ENCODE results near the gene BIRC3. TPM values are rescaled to one million over a fixed set of nuclear protein-coding genes. Genes with fewer than 3 reads are reported as not detected.
A peak's percentile ranks its signal among the peaks of the same experiment; 100 is the strongest.

The BIRC3 gene
- 217 and 221 TPM in 2 replicates for total RNA-seq

- intact Hi-C loops (cut with micrococcal nuclease) = loop anchor here (1.0 to 10.0 kb wide), 6 partner anchors 13 to 708 kb away; partner anchors contain the start of gene BIRC2
- peak; percentile 91 for DNase-seq (ENCODE audit: low spot score)
- H3K4me3 Mint-ChIP-seq (ENCODE audit: low read depth) = peak within 1 kb of the TSS; percentile 98
- peak within 1 kb of the TSS; percentile 99 for H3K27ac Mint-ChIP-seq
- no peaks in the 10 kb centered on the region for H3K9me3 Mint-ChIP-seq
- no peaks in the 10 kb centered on the region for H3K27me3 Mint-ChIP-seq (ENCODE audit: low read depth)
- H3K36me3 Mint-ChIP-seq (ENCODE audit: low read depth) = peaks cover 52% of the 10 kb centered on the region
- H3K4me1 Mint-ChIP-seq (ENCODE audit: low read depth) = peaks cover 58% of the 10 kb centered on the region
Measured at GRCh38 chr11:102317099-102317767, at the start of gene BIRC3. BIRC3 (plus strand) TSS chr11:102317484; CDS start chr11:102324510, 7,026 bp downstream.

GRCh38 chr11:102267609-102268008 is 49.7 kb upstream of the BIRC3 start:
- intact Hi-C loops (cut with micrococcal nuclease) = no loop called here
- H3K4me1 Mint-ChIP-seq (ENCODE audit: low read depth) = peaks cover 24% of the 10 kb centered on the region
- H3K9me3 Mint-ChIP-seq = no peaks in the 10 kb centered on the region
- peaks cover 46% of the 10 kb centered on the region for H3K27me3 Mint-ChIP-seq (ENCODE audit: low read depth)
- no peak overlapping the region for H3K27ac Mint-ChIP-seq
- H3K4me3 Mint-ChIP-seq (ENCODE audit: low read depth) = no peak overlapping the region
- DNase-seq (ENCODE audit: low spot score) = no peak
- no peaks in the 10 kb centered on the region for H3K36me3 Mint-ChIP-seq (ENCODE audit: low read depth)

- H3K27me3 Mint-ChIP-seq (ENCODE audit: low read depth) = peaks cover 49% of the 10 kb centered on the region
- no peaks in the 10 kb centered on the region for H3K9me3 Mint-ChIP-seq
- DNase-seq (ENCODE audit: low spot score) = peak; percentile 61
- H3K27ac Mint-ChIP-seq = no peak overlapping the region
- peak overlapping the region; percentile 46 for H3K4me3 Mint-ChIP-seq (ENCODE audit: low read depth)
- intact Hi-C loops (cut with micrococcal nuclease) = no loop called here
- peaks cover 25% of the 10 kb centered on the region for H3K4me1 Mint-ChIP-seq (ENCODE audit: low read depth)
- H3K36me3 Mint-ChIP-seq (ENCODE audit: low read depth) = no peaks in the 10 kb centered on the region
Measured at GRCh38 chr11:102268083-102268984, 49.0 kb upstream of the BIRC3 start.

- Mint-ChIP-seq H3K36me3 (ENCODE audit: low read depth) (no peaks in the 10 kb centered on the region), H3K27ac (no peak overlapping the region), H3K4me1 (ENCODE audit: low read depth) (peaks cover 25% of the 10 kb centered on the region), H3K4me3 (ENCODE audit: low read depth) (peak overlapping the region; percentile 46), H3K27me3 (ENCODE audit: low read depth) (peaks cover 45% of the 10 kb centered on the region), H3K9me3 (no peaks in the 10 kb centered on the region)
- DNase-seq (ENCODE audit: low spot score) = no peak
- intact Hi-C loops (cut with micrococcal nuclease) = no loop called here
Measured at GRCh38 chr11:102268985-102269470, 48.3 kb upstream of the BIRC3 start.

GRCh38 chr11:102269927-102270326 is 47.4 kb upstream of the BIRC3 start:
- peaks cover 48% of the 10 kb centered on the region for H3K27me3 Mint-ChIP-seq (ENCODE audit: low read depth)
- no peaks in the 10 kb centered on the region for H3K9me3 Mint-ChIP-seq
- no peak for DNase-seq (ENCODE audit: low spot score)
- H3K27ac Mint-ChIP-seq = no peak overlapping the region
- intact Hi-C loops (cut with micrococcal nuclease) = no loop called here
- H3K4me3 Mint-ChIP-seq (ENCODE audit: low read depth) = no peak overlapping the region
- no peaks in the 10 kb centered on the region for H3K36me3 Mint-ChIP-seq (ENCODE audit: low read depth)
- H3K4me1 Mint-ChIP-seq (ENCODE audit: low read depth) = peaks cover 25% of the 10 kb centered on the region

- intact Hi-C loops (cut with micrococcal nuclease) = no loop called here
- Mint-ChIP-seq H3K4me3 (ENCODE audit: low read depth) (no peak overlapping the region), H3K27ac (no peak overlapping the region)
Measured at GRCh38 chr11:102272047-102272824, 45.0 kb upstream of the BIRC3 start.

GRCh38 chr11:102274628-102275027 is 42.7 kb upstream of the BIRC3 start:
- intact Hi-C loops (cut with micrococcal nuclease) = no loop called here
- peaks cover 28% of the 10 kb centered on the region for H3K27me3 Mint-ChIP-seq (ENCODE audit: low read depth)
- no peaks in the 10 kb centered on the region for H3K36me3 Mint-ChIP-seq (ENCODE audit: low read depth)
- H3K27ac Mint-ChIP-seq = no peak overlapping the region
- no peak for DNase-seq (ENCODE audit: low spot score)
- H3K9me3 Mint-ChIP-seq = no peaks in the 10 kb centered on the region
- H3K4me1 Mint-ChIP-seq (ENCODE audit: low read depth) = peaks cover 16% of the 10 kb centered on the region
- no peak overlapping the region for H3K4me3 Mint-ChIP-seq (ENCODE audit: low read depth)

More at GRCh38 chr11:102272047-102272824, 45.0 kb upstream of the BIRC3 start:
- Mint-ChIP-seq H3K27me3 (ENCODE audit: low read depth) (peaks cover 45% of the 10 kb centered on the region), H3K4me1 (ENCODE audit: low read depth) (peaks cover 25% of the 10 kb centered on the region), H3K36me3 (ENCODE audit: low read depth) (no peaks in the 10 kb centered on the region), H3K9me3 (no peaks in the 10 kb centered on the region)
- DNase-seq (ENCODE audit: low spot score) = no peak

GRCh38 chr11:102276362-102276761 is 40.9 kb upstream of the BIRC3 start:
- peaks cover 17% of the 10 kb centered on the region for H3K27me3 Mint-ChIP-seq (ENCODE audit: low read depth)

GRCh38 chr11:102276783-102277182 is 40.5 kb upstream of the BIRC3 start:
- Mint-ChIP-seq H3K4me3 (ENCODE audit: low read depth) (no peak overlapping the region), H3K9me3 (no peaks in the 10 kb centered on the region), H3K4me1 (ENCODE audit: low read depth) (peaks cover 16% of the 10 kb centered on the region), H3K27me3 (ENCODE audit: low read depth) (peaks cover 13% of the 10 kb centered on the region), H3K27ac (no peak overlapping the region), H3K36me3 (ENCODE audit: low read depth) (no peaks in the 10 kb centered on the region)
- intact Hi-C loops (cut with micrococcal nuclease) = no loop called here
- DNase-seq (ENCODE audit: low spot score) = no peak

More at GRCh38 chr11:102276362-102276761, 40.9 kb upstream of the BIRC3 start:
- Mint-ChIP-seq H3K4me3 (ENCODE audit: low read depth) (no peak overlapping the region), H3K36me3 (ENCODE audit: low read depth) (no peaks in the 10 kb centered on the region), H3K9me3 (no peaks in the 10 kb centered on the region), H3K27ac (no peak overlapping the region), H3K4me1 (ENCODE audit: low read depth) (peaks cover 16% of the 10 kb centered on the region)
- DNase-seq (ENCODE audit: low spot score) = no peak
- intact Hi-C loops (cut with micrococcal nuclease) = no loop called here

GRCh38 chr11:102279641-102280170 is 37.6 kb upstream of the BIRC3 start:
- Mint-ChIP-seq H3K27ac (no peak overlapping the region), H3K4me1 (ENCODE audit: low read depth) (peaks cover 10% of the 10 kb centered on the region), H3K36me3 (ENCODE audit: low read depth) (no peaks in the 10 kb centered on the region), H3K27me3 (ENCODE audit: low read depth) (no peaks in the 10 kb centered on the region), H3K4me3 (ENCODE audit: low read depth) (no peak overlapping the region), H3K9me3 (no peaks in the 10 kb centered on the region)
- intact Hi-C loops (cut with micrococcal nuclease) = loop anchor here (10.0 kb wide), 1 partner anchor 385 kb away; no protein-coding TSS in a partner anchor
- DNase-seq (ENCODE audit: low spot score) = no peak

- H3K27ac Mint-ChIP-seq = no peak overlapping the region
- H3K9me3 Mint-ChIP-seq = no peaks in the 10 kb centered on the region
- intact Hi-C loops (cut with micrococcal nuclease) = loop anchor here (10.0 kb wide), 1 partner anchor 384 kb away; no protein-coding TSS in a partner anchor
- no peaks in the 10 kb centered on the region for H3K36me3 Mint-ChIP-seq (ENCODE audit: low read depth)
- no peak for DNase-seq (ENCODE audit: low spot score)
- no peaks in the 10 kb centered on the region for H3K27me3 Mint-ChIP-seq (ENCODE audit: low read depth)
- peaks cover 10% of the 10 kb centered on the region for H3K4me1 Mint-ChIP-seq (ENCODE audit: low read depth)
- H3K4me3 Mint-ChIP-seq (ENCODE audit: low read depth) = no peak overlapping the region
Measured at GRCh38 chr11:102280245-102280833, 36.9 kb upstream of the BIRC3 start.

- no peaks in the 10 kb centered on the region for H3K9me3 Mint-ChIP-seq
- H3K36me3 Mint-ChIP-seq (ENCODE audit: low read depth) = no peaks in the 10 kb centered on the region
- DNase-seq (ENCODE audit: low spot score) = no peak
- H3K4me1 Mint-ChIP-seq (ENCODE audit: low read depth) = peaks cover 16% of the 10 kb centered on the region
- H3K27me3 Mint-ChIP-seq (ENCODE audit: low read depth) = no peaks in the 10 kb centered on the region
- no peak overlapping the region for H3K27ac Mint-ChIP-seq
- intact Hi-C loops (cut with micrococcal nuclease) = loop anchor here (10.0 kb wide), 1 partner anchor 382 kb away; no protein-coding TSS in a partner anchor
- H3K4me3 Mint-ChIP-seq (ENCODE audit: low read depth) = no peak overlapping the region
Measured at GRCh38 chr11:102283116-102283485, 34.2 kb upstream of the BIRC3 start.

All from activated T-helper 2 cell treated with anti-CD3 and anti-CD28 coated beads, Interferon-gamma antibody, Interleukin-2, Interleukin-4, amounts not matched to agents 10 μg/mL and 5 μg/mL and 100 μg/mL, durations not matched to agents 14 hours and 24 hours and 36 hours (primary cell).